SK-N-SH treated with all-trans-retinoic acid at 6 μM for 48 hours (cell line): ENCODE results near the gene STEAP1.

Experiments used
- ATAC-seq: fragments of 200-7000 bp; cut with Tn5 transposase; 3 replicates; pipeline ENCODE4 v1.9.1; 2020; ENCODE audit warnings: mild to moderate bottlenecking, moderate library complexity
- BACH2 ChIP-seq: fragments of 250-450 bp; sonication (Bioruptor Pico); IDR thresholded peaks from 2 replicates; pipeline ENCODE4 v1.9.0; 2021; ENCODE audit warnings: mild to moderate bottlenecking, borderline replicate concordance
- CREB5 ChIP-seq: fragments of 250-450 bp; sonication (Bioruptor Pico); IDR thresholded peaks from 2 replicates; pipeline ENCODE4 v1.5.1; 2020; ENCODE audit warnings: low read depth, mild to moderate bottlenecking, moderate library complexity
- ESRRG ChIP-seq: fragments of 250-450 bp; sonication (Bioruptor Pico); IDR thresholded peaks from 2 replicates; pipeline ENCODE4 v1.6.1; 2021; ENCODE audit warnings: mild to moderate bottlenecking
- GLIS3 ChIP-seq: fragments of 250-450 bp; sonication (Bioruptor Pico); IDR thresholded peaks from 2 replicates; pipeline ENCODE4 v1.5.0; 2020; ENCODE audit warnings: mild to moderate bottlenecking, moderate library complexity
- ISL1 ChIP-seq: fragments of 250-450 bp; sonication (Bioruptor Pico); IDR thresholded peaks from 2 replicates; pipeline ENCODE4 v2.1.2; 2022; ENCODE audit warnings: mild to moderate bottlenecking, moderate library complexity
- OSR1 ChIP-seq: fragments of 250-450 bp; sonication (Bioruptor Pico); IDR thresholded peaks from 2 replicates; pipeline ENCODE4 v1.8.0; 2022; ENCODE audit warnings: moderate library complexity, mild to moderate bottlenecking, inconsistent platforms
- PATZ1 ChIP-seq: fragments of 250-450 bp; sonication (Bioruptor Pico); IDR thresholded peaks from 2 replicates; pipeline ENCODE4 v1.8.0; 2020; ENCODE audit warnings: mild to moderate bottlenecking, moderate library complexity, borderline replicate concordance
- PPARA ChIP-seq: fragments of 250-450 bp; sonication (Bioruptor Pico); IDR thresholded peaks from 2 replicates; pipeline ENCODE4 v1.5.0; 2020; ENCODE audit warnings: mild to moderate bottlenecking, borderline replicate concordance
- RARB ChIP-seq: fragments of 250-450 bp; sonication (Bioruptor Pico); IDR thresholded peaks from 2 replicates; pipeline ENCODE4 v1.8.0; 2021; ENCODE audit warnings: mild to moderate bottlenecking, moderate library complexity
- SNAI2 ChIP-seq: fragments of 250-450 bp; sonication (Bioruptor Pico); IDR thresholded peaks from 2 replicates; pipeline ENCODE4 v1.5.0; 2020; ENCODE audit warnings: mild to moderate bottlenecking, moderate library complexity
- TCF4 ChIP-seq: fragments of 250-450 bp; sonication (Bioruptor Pico); IDR thresholded peaks from 2 replicates; pipeline ENCODE4 v1.8.0; 2021; ENCODE audit warnings: mild to moderate bottlenecking, moderate library complexity, borderline replicate concordance
- TOX ChIP-seq: fragments of 250-450 bp; sonication (Bioruptor Pico); IDR thresholded peaks from 2 replicates; pipeline ENCODE4 v1.8.0; 2021; ENCODE audit warnings: mild to moderate bottlenecking, moderate library complexity, borderline replicate concordance
- TSHZ2 ChIP-seq: fragments of 250-450 bp; sonication (Bioruptor Pico); IDR thresholded peaks from 2 replicates; pipeline ENCODE4 v1.5.0; 2020; ENCODE audit warnings: mild to moderate bottlenecking, moderate library complexity
- ZC3H10 ChIP-seq: fragments of 250-450 bp; sonication (Bioruptor Pico); IDR thresholded peaks from 2 replicates; pipeline ENCODE4 v1.5.1; 2021; ENCODE audit warnings: mild to moderate bottlenecking, moderate library complexity
- ZFP30 ChIP-seq: fragments of 450-650 bp; formaldehyde crosslinking; IDR thresholded peaks from 2 replicates; pipeline ENCODE4 v1.5.0; 2022; ENCODE audit warnings: mild to moderate bottlenecking, moderate library complexity
- ZNF565 ChIP-seq: fragments of 450-650 bp; formaldehyde crosslinking; conservative IDR thresholded peaks from 2 replicates; pipeline ENCODE4 v1.5.0; 2020; ENCODE audit warnings: low read depth, mild to moderate bottlenecking, moderate library complexity
- ZNF70 ChIP-seq: fragments of 450-650 bp; formaldehyde crosslinking; IDR thresholded peaks from 2 replicates; pipeline ENCODE4 v1.5.0; 2020; ENCODE audit warnings: mild to moderate bottlenecking, moderate library complexity
- ZNF8 ChIP-seq: fragments of 450-650 bp; formaldehyde crosslinking; IDR thresholded peaks from 2 replicates; pipeline ENCODE4 v1.5.0; 2020; ENCODE audit warnings: mild to moderate bottlenecking, moderate library complexity
- TF ChIP-seq, protein P1 (sequence below): fragments of 250-450 bp; sonication (Bioruptor Pico); IDR thresholded peaks from 2 replicates; pipeline ENCODE4 v1.8.0; 2021; ENCODE audit warnings: low read depth, mild to moderate bottlenecking, moderate library complexity, borderline replicate concordance
- TF ChIP-seq, protein P2 (sequence below): fragments of 250-450 bp; sonication (Bioruptor Pico); IDR thresholded peaks from 2 replicates; pipeline ENCODE4 v1.5.1; 2021; ENCODE audit warnings: mild to moderate bottlenecking, moderate library complexity

Gene STEAP1

GRCh38 chr7:90190995-90191394 lies 36.7 kb downstream of the STEAP1 start:
- no peak for ATAC-seq
- no peak for TF ChIP-seq ZNF565 (CRISPR knock-in tag)
- no peak for TF ChIP-seq ZC3H10 (CRISPR knock-in tag)
- no peak for TF ChIP-seq PATZ1 (CRISPR knock-in tag)
- no peak for TF ChIP-seq BACH2 (CRISPR knock-in tag)
- TF ChIP-seq, protein P1, sequence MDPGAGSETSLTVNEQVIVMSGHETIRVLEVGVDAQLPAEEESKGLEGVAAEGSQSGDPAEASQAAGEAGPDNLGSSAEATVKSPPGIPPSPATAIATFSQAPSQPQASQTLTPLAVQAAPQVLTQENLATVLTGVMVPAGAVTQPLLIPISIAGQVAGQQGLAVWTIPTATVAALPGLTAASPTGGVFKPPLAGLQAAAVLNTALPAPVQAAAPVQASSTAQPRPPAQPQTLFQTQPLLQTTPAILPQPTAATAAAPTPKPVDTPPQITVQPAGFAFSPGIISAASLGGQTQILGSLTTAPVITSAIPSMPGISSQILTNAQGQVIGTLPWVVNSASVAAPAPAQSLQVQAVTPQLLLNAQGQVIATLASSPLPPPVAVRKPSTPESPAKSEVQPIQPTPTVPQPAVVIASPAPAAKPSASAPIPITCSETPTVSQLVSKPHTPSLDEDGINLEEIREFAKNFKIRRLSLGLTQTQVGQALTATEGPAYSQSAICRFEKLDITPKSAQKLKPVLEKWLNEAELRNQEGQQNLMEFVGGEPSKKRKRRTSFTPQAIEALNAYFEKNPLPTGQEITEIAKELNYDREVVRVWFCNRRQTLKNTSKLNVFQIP (CRISPR knock-in tag): no peak
- TF ChIP-seq CREB5 (CRISPR knock-in tag): no peak
- TF ChIP-seq SNAI2 (CRISPR knock-in tag): no peak
- no peak for TF ChIP-seq ZNF70 (CRISPR knock-in tag)

- TF ChIP-seq ISL1: no peak
- TF ChIP-seq BACH2 (CRISPR knock-in tag): no peak
- TF ChIP-seq ESRRG (CRISPR knock-in tag): no peak
These were observed 37.4 kb downstream of the STEAP1 start for GRCh38 chr7:90191648-90192047.

GRCh38 chr7:90192876-90193750 lies 38.8 kb downstream of the STEAP1 start:
- TF ChIP-seq, protein P2, sequence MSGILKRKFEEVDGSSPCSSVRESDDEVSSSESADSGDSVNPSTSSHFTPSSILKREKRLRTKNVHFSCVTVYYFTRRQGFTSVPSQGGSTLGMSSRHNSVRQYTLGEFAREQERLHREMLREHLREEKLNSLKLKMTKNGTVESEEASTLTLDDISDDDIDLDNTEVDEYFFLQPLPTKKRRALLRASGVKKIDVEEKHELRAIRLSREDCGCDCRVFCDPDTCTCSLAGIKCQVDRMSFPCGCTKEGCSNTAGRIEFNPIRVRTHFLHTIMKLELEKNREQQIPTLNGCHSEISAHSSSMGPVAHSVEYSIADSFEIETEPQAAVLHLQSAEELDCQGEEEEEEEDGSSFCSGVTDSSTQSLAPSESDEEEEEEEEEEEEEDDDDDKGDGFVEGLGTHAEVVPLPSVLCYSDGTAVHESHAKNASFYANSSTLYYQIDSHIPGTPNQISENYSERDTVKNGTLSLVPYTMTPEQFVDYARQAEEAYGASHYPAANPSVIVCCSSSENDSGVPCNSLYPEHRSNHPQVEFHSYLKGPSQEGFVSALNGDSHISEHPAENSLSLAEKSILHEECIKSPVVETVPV (CRISPR knock-in tag): no peak
- TF ChIP-seq CREB5 (CRISPR knock-in tag): no peak
- no peak for TF ChIP-seq ZFP30 (CRISPR knock-in tag)
- TF ChIP-seq GLIS3 (CRISPR knock-in tag): no peak
- TF ChIP-seq ZNF8: no peak
- TF ChIP-seq ESRRG (CRISPR knock-in tag): no peak
- TF ChIP-seq, protein P1 (CRISPR knock-in tag): no peak
- TF ChIP-seq TCF4 (CRISPR knock-in tag): no peak
- TF ChIP-seq RARB: no peak
- TF ChIP-seq TOX (CRISPR knock-in tag): no peak
- no peak for TF ChIP-seq TSHZ2 (CRISPR knock-in tag)
- TF ChIP-seq PATZ1 (CRISPR knock-in tag): no peak
- no peak for TF ChIP-seq ISL1
- TF ChIP-seq PPARA (CRISPR knock-in tag): no peak
- no peak for TF ChIP-seq OSR1
- ATAC-seq: no peak

More at GRCh38 chr7:90191648-90192047, 37.4 kb downstream of the STEAP1 start:
- ATAC-seq: no peak
